Body of pancreas (tissue), 4 donors: ENCODE data around the gene SLC17A2.

Experiments
- CTCF ChIP-seq, 7 experiments: fragments of 450-650 bp in 4 of 7; fragments of 200-600 bp in 3 of 7; sonication (generic) in 3 of 7; IDR thresholded peaks; one replicate each; pipeline ENCODE4 v1.5.1; 2016 to 2019; ENCODE audit warnings: antibody characterized with exemption in 7 of 7
- POLR2A ChIP-seq, 3 donors: fragments of 450-650 bp; IDR thresholded peaks; one replicate each; pipeline ENCODE4 v1.6.1; 2016; ENCODE audit warnings: antibody characterized with exemption in 3 of 3, mild to moderate bottlenecking in 2 of 3

GRCh38 chr6:25899123-25899522, 31.4 kb downstream of the SLC17A2 start:
- TF ChIP-seq CTCF (IDR thresholded peaks at IDR 0.05) (no peak), POLR2A (IDR thresholded peaks at IDR 0.05) (no peak)
